SK-N-SH treated with all-trans-retinoic acid at 6 μM for 48 hours (cell line): Measurements from ENCODE around the gene SLC35D2.

ENCODE experiments used
- ATAC-seq: fragments of 200-7000 bp; cut with Tn5 transposase; 3 replicates; pipeline ENCODE4 v1.9.1; 2020; ENCODE audit warnings: mild to moderate bottlenecking, moderate library complexity
- ARNTL ChIP-seq: fragments of 450-650 bp; formaldehyde crosslinking; IDR thresholded peaks from 2 replicates; pipeline ENCODE4 v1.5.0; 2020; ENCODE audit warnings: low read depth, mild to moderate bottlenecking, moderate library complexity, borderline replicate concordance
- CREB5 ChIP-seq: fragments of 250-450 bp; sonication (Bioruptor Pico); IDR thresholded peaks from 2 replicates; pipeline ENCODE4 v1.5.1; 2020; ENCODE audit warnings: low read depth, mild to moderate bottlenecking, moderate library complexity
- CSDC2 ChIP-seq: fragments of 250-450 bp; sonication (Bioruptor Pico); IDR thresholded peaks from 2 replicates; pipeline ENCODE4 v1.5.0; 2020; ENCODE audit warnings: mild to moderate bottlenecking, moderate library complexity
- CSRNP3 ChIP-seq: fragments of 250-450 bp; sonication (Bioruptor Pico); IDR thresholded peaks from 2 replicates; pipeline ENCODE4 v1.5.1; 2021; ENCODE audit warnings: mild to moderate bottlenecking, moderate library complexity
- ESRRG ChIP-seq: fragments of 250-450 bp; sonication (Bioruptor Pico); IDR thresholded peaks from 2 replicates; pipeline ENCODE4 v1.6.1; 2021; ENCODE audit warnings: mild to moderate bottlenecking
- ISL1 ChIP-seq: fragments of 250-450 bp; sonication (Bioruptor Pico); IDR thresholded peaks from 2 replicates; pipeline ENCODE4 v2.1.2; 2022; ENCODE audit warnings: mild to moderate bottlenecking, moderate library complexity
- OSR1 ChIP-seq: fragments of 250-450 bp; sonication (Bioruptor Pico); IDR thresholded peaks from 2 replicates; pipeline ENCODE4 v1.8.0; 2022; ENCODE audit warnings: moderate library complexity, mild to moderate bottlenecking, inconsistent platforms
- PATZ1 ChIP-seq: fragments of 250-450 bp; sonication (Bioruptor Pico); IDR thresholded peaks from 2 replicates; pipeline ENCODE4 v1.8.0; 2020; ENCODE audit warnings: mild to moderate bottlenecking, moderate library complexity, borderline replicate concordance
- POU6F1 ChIP-seq: fragments of 250-450 bp; sonication (Bioruptor Pico); IDR thresholded peaks from 2 replicates; pipeline ENCODE4 v1.8.0; 2021; ENCODE audit warnings: low read depth, mild to moderate bottlenecking, moderate library complexity, borderline replicate concordance
- SNAI2 ChIP-seq: fragments of 250-450 bp; sonication (Bioruptor Pico); IDR thresholded peaks from 2 replicates; pipeline ENCODE4 v1.5.0; 2020; ENCODE audit warnings: mild to moderate bottlenecking, moderate library complexity
- TOX ChIP-seq: fragments of 250-450 bp; sonication (Bioruptor Pico); IDR thresholded peaks from 2 replicates; pipeline ENCODE4 v1.8.0; 2021; ENCODE audit warnings: mild to moderate bottlenecking, moderate library complexity, borderline replicate concordance
- TSHZ2 ChIP-seq: fragments of 250-450 bp; sonication (Bioruptor Pico); IDR thresholded peaks from 2 replicates; pipeline ENCODE4 v1.5.0; 2020; ENCODE audit warnings: mild to moderate bottlenecking, moderate library complexity
- ZC3H10 ChIP-seq: fragments of 250-450 bp; sonication (Bioruptor Pico); IDR thresholded peaks from 2 replicates; pipeline ENCODE4 v1.5.1; 2021; ENCODE audit warnings: mild to moderate bottlenecking, moderate library complexity
- ZFP30 ChIP-seq: fragments of 450-650 bp; formaldehyde crosslinking; IDR thresholded peaks from 2 replicates; pipeline ENCODE4 v1.5.0; 2022; ENCODE audit warnings: mild to moderate bottlenecking, moderate library complexity
- ZNF565 ChIP-seq: fragments of 450-650 bp; formaldehyde crosslinking; conservative IDR thresholded peaks from 2 replicates; pipeline ENCODE4 v1.5.0; 2020; ENCODE audit warnings: low read depth, mild to moderate bottlenecking, moderate library complexity
- ZNF70 ChIP-seq: fragments of 450-650 bp; formaldehyde crosslinking; IDR thresholded peaks from 2 replicates; pipeline ENCODE4 v1.5.0; 2020; ENCODE audit warnings: mild to moderate bottlenecking, moderate library complexity
- ZNF8 ChIP-seq: fragments of 450-650 bp; formaldehyde crosslinking; IDR thresholded peaks from 2 replicates; pipeline ENCODE4 v1.5.0; 2020; ENCODE audit warnings: mild to moderate bottlenecking, moderate library complexity

SLC35D2 gene

GRCh38 chr9:96388144-96388543, 4.6 kb upstream of the SLC35D2 start (continued):
- TF ChIP-seq POU6F1 = no peak
- no peak for TF ChIP-seq CSDC2 (CRISPR knock-in tag)
- no peak for TF ChIP-seq CSRNP3
- no peak for TF ChIP-seq PATZ1 (CRISPR knock-in tag)

- TF ChIP-seq OSR1 (CRISPR knock-in tag) (no peak), ZNF8 (CRISPR knock-in tag) (no peak), ZNF70 (CRISPR knock-in tag) (no peak), TSHZ2 (CRISPR knock-in tag) (no peak), ZFP30 (CRISPR knock-in tag) (no peak), ZNF565 (CRISPR knock-in tag) (no peak), ISL1 (CRISPR knock-in tag) (no peak), CSRNP3 (no peak), POU6F1 (no peak), ARNTL (CRISPR knock-in tag) (no peak), CSDC2 (CRISPR knock-in tag) (no peak), SNAI2 (CRISPR knock-in tag) (no peak), TOX (CRISPR knock-in tag) (no peak), CREB5 (CRISPR knock-in tag) (no peak), ESRRG (no peak), ZC3H10 (no peak), PATZ1 (CRISPR knock-in tag) (no peak)
- ATAC-seq = no peak
These were observed 2.6 kb upstream of the SLC35D2 start for GRCh38 chr9:96386157-96386556.
